SIG-M5 (cell line): ENCODE data around the gene SINHCAF.
"Not testable (repeated sequence)": the region's sequence is repeated elsewhere in the genome, so short reads cannot be mapped to it uniquely, and the experiment has no call there.

Experiments used
- DNase-seq: peaks from one replicate; lab custom pipeline; 2025; lab: John Stamatoyannopoulos, UW

The SINHCAF gene

GRCh38 chr12:31263661-31264060, 62.3 kb downstream of the SINHCAF start:
- no peak for DNase-seq

- DNase-seq: no peak
These were observed 64.2 kb downstream of the SINHCAF start for GRCh38 chr12:31261744-31262143.

- no peak for DNase-seq
These were observed 65.1 kb downstream of the SINHCAF start for GRCh38 chr12:31260840-31261239.

GRCh38 chr12:31259136-31259886, 66.6 kb downstream of the SINHCAF start:
- no peak for DNase-seq

- DNase-seq: no peak
These were observed 68.2 kb downstream of the SINHCAF start for GRCh38 chr12:31257784-31258183.

- DNase-seq: not testable (repeated sequence)
These were observed 74.0 kb downstream of the SINHCAF start for GRCh38 chr12:31251707-31252611.

- DNase-seq: no peak
These were observed 75.8 kb downstream of the SINHCAF start for GRCh38 chr12:31250179-31250578.

- no peak for DNase-seq
These were observed 76.6 kb downstream of the SINHCAF start for GRCh38 chr12:31249356-31249755.

GRCh38 chr12:31248815-31249214, 77.1 kb downstream of the SINHCAF start:
- DNase-seq: no peak

- no peak for DNase-seq
These were observed 77.6 kb downstream of the SINHCAF start for GRCh38 chr12:31248337-31248736.

GRCh38 chr12:31246470-31246850, 79.5 kb downstream of the SINHCAF start:
- no peak for DNase-seq

- DNase-seq: no peak
These were observed 80.0 kb downstream of the SINHCAF start for GRCh38 chr12:31245822-31246469.

GRCh38 chr12:31242418-31242817, 83.5 kb downstream of the SINHCAF start:
- DNase-seq: not testable (repeated sequence)

- DNase-seq: no peak
These were observed 87.1 kb downstream of the SINHCAF start for GRCh38 chr12:31238764-31239387.

GRCh38 chr12:31238333-31238732, 87.6 kb downstream of the SINHCAF start:
- not testable (repeated sequence) for DNase-seq

- DNase-seq: no peak
These were observed 88.8 kb downstream of the SINHCAF start for GRCh38 chr12:31236998-31237637.

- DNase-seq: no peak
These were observed 90.0 kb downstream of the SINHCAF start for GRCh38 chr12:31235868-31236395.

GRCh38 chr12:31234955-31235867, 90.7 kb downstream of the SINHCAF start:
- DNase-seq: no peak

- no peak for DNase-seq
These were observed 91.7 kb downstream of the SINHCAF start for GRCh38 chr12:31234053-31234840.
